ENCODE data around the gene EFCAB12.

The EFCAB12 gene

GRCh38 chr3:129460155-129460554 lies 31.7 kb upstream of the EFCAB12 start:
- H3K36me3 Mint-ChIP-seq, result peaks cover 6% of the 10 kb centered on the region
- no peak overlapping the region for H3K4me3 Mint-ChIP-seq
- H3K4me1 Mint-ChIP-seq, result no peaks in the 10 kb centered on the region
- ATAC-seq (no peak), DNase-seq (ENCODE audit: low spot score in 2 of 2) (no peak)
- H3K27ac Mint-ChIP-seq, result peak overlapping the region; percentile 6
- no peaks in the 10 kb centered on the region for H3K9me3 Mint-ChIP-seq

GRCh38 chr3:129453732-129454131 lies 25.3 kb upstream of the EFCAB12 start:
- no peak for ATAC-seq
- Mint-ChIP-seq H3K27ac (no peak overlapping the region), H3K4me3 (no peak overlapping the region), H3K36me3 (peaks cover 11% of the 10 kb centered on the region), H3K9me3 (no peaks in the 10 kb centered on the region), H3K4me1 (no peaks in the 10 kb centered on the region)
- no peak for DNase-seq (ENCODE audit: low spot score in 2 of 2)

GRCh38 chr3:129449279-129450115 lies 21.1 kb upstream of the EFCAB12 start:
- Mint-ChIP-seq H3K36me3 (peaks cover 11% of the 10 kb centered on the region), H3K27ac (no peak overlapping the region), H3K9me3 (no peaks in the 10 kb centered on the region), H3K4me3 (no peak overlapping the region), H3K4me1 (no peaks in the 10 kb centered on the region)
- ATAC-seq (no peak), DNase-seq (ENCODE audit: low spot score in 2 of 2) (no peak)

GRCh38 chr3:129448186-129448895 lies 19.9 kb upstream of the EFCAB12 start:
- Mint-ChIP-seq H3K27ac (no peak overlapping the region), H3K9me3 (no peaks in the 10 kb centered on the region), H3K36me3 (peaks cover 10% of the 10 kb centered on the region), H3K4me1 (peaks cover 2% of the 10 kb centered on the region), H3K4me3 (no peak overlapping the region)
- DNase-seq (ENCODE audit: low spot score in 2 of 2), result no peak
- ATAC-seq, result no peak

- ATAC-seq (no peak), DNase-seq (ENCODE audit: low spot score in 2 of 2) (no peak)
- peaks cover 13% of the 10 kb centered on the region for H3K4me1 Mint-ChIP-seq
- H3K27ac Mint-ChIP-seq, result no peak overlapping the region
- no peaks in the 10 kb centered on the region for H3K9me3 Mint-ChIP-seq
- H3K36me3 Mint-ChIP-seq, result no peaks in the 10 kb centered on the region
- no peak overlapping the region for H3K4me3 Mint-ChIP-seq
These were observed 18.5 kb upstream of the EFCAB12 start for GRCh38 chr3:129446926-129447325.

GRCh38 chr3:129445471-129445870 lies 17.0 kb upstream of the EFCAB12 start:
- Mint-ChIP-seq H3K4me1 (peaks cover 25% of the 10 kb centered on the region), H3K9me3 (no peaks in the 10 kb centered on the region), H3K4me3 (no peak overlapping the region), H3K27ac (no peak overlapping the region), H3K36me3 (no peaks in the 10 kb centered on the region)
- ATAC-seq, result no peak
- no peak for DNase-seq (ENCODE audit: low spot score in 2 of 2)

GRCh38 chr3:129442947-129443346 lies 14.5 kb upstream of the EFCAB12 start:
- H3K4me1 Mint-ChIP-seq, result peaks cover 34% of the 10 kb centered on the region
- H3K27ac Mint-ChIP-seq, result peak overlapping the region; percentile 15
- no peak overlapping the region for H3K4me3 Mint-ChIP-seq
- H3K9me3 Mint-ChIP-seq, result no peaks in the 10 kb centered on the region
- ATAC-seq, result no peak
- H3K36me3 Mint-ChIP-seq, result peaks cover 18% of the 10 kb centered on the region
- DNase-seq (ENCODE audit: low spot score in 2 of 2), result no peak

GRCh38 chr3:129442486-129442885 lies 14.1 kb upstream of the EFCAB12 start:
- Mint-ChIP-seq H3K36me3 (peaks cover 23% of the 10 kb centered on the region), H3K27ac (peak overlapping the region; percentile 15), H3K4me3 (no peak overlapping the region), H3K9me3 (no peaks in the 10 kb centered on the region), H3K4me1 (peaks cover 39% of the 10 kb centered on the region)
- DNase-seq (ENCODE audit: low spot score in 2 of 2) (no peak), ATAC-seq (no peak)

- Mint-ChIP-seq H3K4me3 (peak overlapping the region; percentile 81), H3K9me3 (no peaks in the 10 kb centered on the region), H3K4me1 (peaks cover 43% of the 10 kb centered on the region), H3K27ac (peak overlapping the region; percentile 93), H3K36me3 (peaks cover 30% of the 10 kb centered on the region)
- ATAC-seq (no peak), DNase-seq (ENCODE audit: low spot score in 2 of 2) (no peak)
These were observed 13.3 kb upstream of the EFCAB12 start for GRCh38 chr3:129441782-129442181.

GRCh38 chr3:129441215-129441614 lies 12.8 kb upstream of the EFCAB12 start:
- DNase-seq (ENCODE audit: low spot score in 2 of 2) (peak in 1 of 2 donors; percentile 54), ATAC-seq (no peak)
- Mint-ChIP-seq H3K9me3 (no peaks in the 10 kb centered on the region), H3K4me1 (peaks cover 48% of the 10 kb centered on the region), H3K4me3 (peak overlapping the region; percentile 81), H3K36me3 (peaks cover 36% of the 10 kb centered on the region), H3K27ac (peak overlapping the region; percentile 93)

GRCh38 chr3:129440618-129441190 lies 12.3 kb upstream of the EFCAB12 start:
- no peak for DNase-seq (ENCODE audit: low spot score in 2 of 2)
- H3K27ac Mint-ChIP-seq, result peak overlapping the region; percentile 93
- peak; percentile 69 for ATAC-seq
- no peaks in the 10 kb centered on the region for H3K9me3 Mint-ChIP-seq
- peak overlapping the region; percentile 81 for H3K4me3 Mint-ChIP-seq
- H3K36me3 Mint-ChIP-seq, result peaks cover 41% of the 10 kb centered on the region
- H3K4me1 Mint-ChIP-seq, result peaks cover 54% of the 10 kb centered on the region

- peaks cover 48% of the 10 kb centered on the region for H3K36me3 Mint-ChIP-seq
- peak within 1 kb of the TSS; percentile 93 for H3K27ac Mint-ChIP-seq
- H3K4me3 Mint-ChIP-seq, result peak within 1 kb of the TSS; percentile 81
These were observed 11.6 kb upstream of the EFCAB12 start, which contains the start of the genes IFT122 and MBD4 for GRCh38 chr3:129439817-129440617. IFT122 (plus strand) TSS chr3:129440224; CDS start chr3:129440331, 107 bp downstream. MBD4 (minus strand) TSS chr3:129439948; CDS start chr3:129439833, 115 bp downstream.

GRCh38 chr3:129439226-129439816 lies 10.9 kb upstream of the EFCAB12 start:
- Mint-ChIP-seq H3K4me1 (peaks cover 55% of the 10 kb centered on the region), H3K36me3 (peaks cover 55% of the 10 kb centered on the region), H3K9me3 (no peaks in the 10 kb centered on the region), H3K4me3 (peak overlapping the region; percentile 81), H3K27ac (peak overlapping the region; percentile 93)
- ATAC-seq (peak; percentile 9), DNase-seq (ENCODE audit: low spot score in 2 of 2) (no peak)

More at GRCh38 chr3:129439817-129440617, 11.6 kb upstream of the EFCAB12 start, which contains the start of the genes IFT122 and MBD4:
- Mint-ChIP-seq H3K4me1 (peaks cover 55% of the 10 kb centered on the region), H3K9me3 (no peaks in the 10 kb centered on the region)
- ATAC-seq (peak; percentile 94), DNase-seq (ENCODE audit: low spot score in 2 of 2) (peak; percentile 92 to 99)

GRCh38 chr3:129435367-129435766 lies 6.9 kb upstream of the EFCAB12 start:
- Mint-ChIP-seq H3K9me3 (no peaks in the 10 kb centered on the region), H3K36me3 (peaks cover 94% of the 10 kb centered on the region), H3K27ac (peak overlapping the region; percentile 64), H3K4me1 (peaks cover 28% of the 10 kb centered on the region), H3K4me3 (no peak overlapping the region)
- no peak for ATAC-seq
- DNase-seq (ENCODE audit: low spot score in 2 of 2), result no peak

Data from stimulated activated effector memory CD8-positive, alpha-beta T cell treated with anti-CD3 and anti-CD28 coated beads, Interleukin-12 subunit alpha, Interleukin-12 subunit beta, amount 100 ng/mL, for 72 hours (primary cell).